ENCODE data around the gene DDX60.

- TF ChIP-seq MAX (IDR thresholded peaks at IDR 0.05) (no peak), TAF1 (conservative IDR thresholded peaks at IDR 0.05) (no peak), CTCF (IDR thresholded peaks at IDR 0.05; ENCODE audit: low read depth, low read length, missing input control) (no peak), SP1 (IDR thresholded peaks at IDR 0.05) (no peak), FOXA1 (IDR thresholded peaks at IDR 0.05) (no peak), REST (IDR thresholded peaks at IDR 0.05) (no peak), ATF3 (IDR thresholded peaks at IDR 0.05) (no peak), JUND (IDR thresholded peaks at IDR 0.05) (no peak), ZBTB33 (IDR thresholded peaks at IDR 0.05) (no peak), HNF4A (conservative IDR thresholded peaks at IDR 0.05) (no peak), HNF4G (IDR thresholded peaks at IDR 0.05) (no peak), GABPA (IDR thresholded peaks at IDR 0.05 in 1 of 2, conservative IDR thresholded peaks at IDR 0.05 in 1 of 2) (no peak), YY1 (IDR thresholded peaks at IDR 0.05) (no peak)
Observed at GRCh38 chr4:168218645-168219044, 99.9 kb downstream of the DDX60 start.
